Fibroblast of mammary gland (primary cell): Measurements from ENCODE around the gene STK11IP.

Experiments used
- DNase-seq: peaks from one replicate; pipeline ENCODE4 v3.0.0-alpha.2; 2010; ENCODE audit warnings: low read depth
- H3K4me3 ChIP-seq: 2 replicates; pipeline ENCODE4 v1.5.1; 2011; ENCODE audit warnings: low read depth, mild to moderate bottlenecking, low read length, moderate library complexity; ENCODE audit not compliant: control insufficient read depth
- CTCF ChIP-seq: conservative IDR thresholded peaks from 2 replicates; pipeline ENCODE4 v1.5.1; 2011; ENCODE audit warnings: low read depth, low read length, inconsistent platforms; ENCODE audit not compliant: control insufficient read depth, insufficient read depth

The STK11IP gene

DNA sequence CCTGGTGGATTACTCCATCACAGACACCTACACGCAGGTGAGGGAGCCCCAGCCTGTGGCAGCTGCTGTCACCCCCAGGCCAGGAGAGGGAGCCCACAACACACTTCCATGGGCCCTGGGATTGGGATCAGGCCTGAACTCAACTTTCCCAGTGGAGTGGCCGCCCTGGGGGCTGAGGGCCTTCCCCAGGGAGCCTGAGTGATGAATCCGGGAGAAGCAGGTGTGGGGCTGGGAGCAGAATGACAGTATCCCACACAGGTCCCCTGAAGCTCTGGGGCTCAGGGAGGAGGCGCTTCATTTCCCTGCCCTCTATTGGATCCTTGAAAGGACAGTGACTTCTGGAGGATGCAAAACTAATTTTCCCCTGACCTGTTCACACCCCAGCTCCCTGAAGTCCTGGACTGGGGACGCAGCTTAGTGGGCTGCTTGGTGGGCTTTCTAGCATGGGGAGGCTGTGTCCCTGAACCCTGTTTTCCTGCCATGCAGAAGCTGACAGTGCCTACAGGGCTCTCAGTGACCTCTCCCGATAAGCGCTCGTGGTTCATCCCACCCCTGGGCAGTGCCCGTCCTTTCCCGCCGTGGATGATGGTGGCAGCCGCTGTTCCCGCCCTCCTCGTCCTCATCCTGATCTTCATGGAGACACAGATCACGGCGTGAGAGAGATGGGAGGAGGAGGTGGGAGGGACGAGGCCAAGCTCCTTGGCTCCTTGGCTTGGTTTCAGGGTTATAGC is 40.7 kb downstream of the STK11IP start:
- TF ChIP-seq CTCF = peak; percentile 15

GRCh38 chr2:219638948-219639755 is 41.5 kb downstream of the STK11IP start:
- TF ChIP-seq CTCF = no peak
- DNase-seq = peak; percentile 12
- no peak overlapping the region for H3K4me3 ChIP-seq

More for the DNA sequence above, 40.7 kb downstream of the STK11IP start:
- no peak overlapping the region for H3K4me3 ChIP-seq
- DNase-seq = no peak

- H3K4me3 ChIP-seq = no peak overlapping the region
- no peak for TF ChIP-seq CTCF
- DNase-seq = no peak
These were observed 43.9 kb downstream of the STK11IP start for GRCh38 chr2:219641390-219642068.

GRCh38 chr2:219642069-219642454 is 44.4 kb downstream of the STK11IP start:
- no peak for TF ChIP-seq CTCF
- DNase-seq = no peak
- no peak overlapping the region for H3K4me3 ChIP-seq

GRCh38 chr2:219642465-219643083 is 44.9 kb downstream of the STK11IP start:
- TF ChIP-seq CTCF = peak; percentile 99
- no peak overlapping the region for H3K4me3 ChIP-seq
- DNase-seq = peak; percentile 94

- H3K4me3 ChIP-seq = no peak overlapping the region
- TF ChIP-seq CTCF = no peak
- no peak for DNase-seq
These were observed 45.4 kb downstream of the STK11IP start for GRCh38 chr2:219643084-219643473.
